ENCODE data around the gene AP4S1. TPM values are rescaled to one million over a fixed set of nuclear protein-coding genes. Genes with fewer than 3 reads are reported as not detected.

The AP4S1 gene
- total and polyA plus RNA-seq, 2 of the 8 experiments (the other 6 are each of a cell fraction or from before 2014, with no cell fraction given) = 2.8 to 9.9 TPM

GRCh38 chr14:30985796-30986195 is 39.7 kb upstream of the AP4S1 start:
- peaks cover 0 to 11% of the 10 kb centered on the region in 2 experiments for H4K20me1 ChIP-seq (replicated peaks in 1 of 2; ENCODE audit: control insufficient read depth in 1 of 2, insufficient read depth in 2 of 2, low read length in 2 of 2)
- TF ChIP-seq, protein P1, sequence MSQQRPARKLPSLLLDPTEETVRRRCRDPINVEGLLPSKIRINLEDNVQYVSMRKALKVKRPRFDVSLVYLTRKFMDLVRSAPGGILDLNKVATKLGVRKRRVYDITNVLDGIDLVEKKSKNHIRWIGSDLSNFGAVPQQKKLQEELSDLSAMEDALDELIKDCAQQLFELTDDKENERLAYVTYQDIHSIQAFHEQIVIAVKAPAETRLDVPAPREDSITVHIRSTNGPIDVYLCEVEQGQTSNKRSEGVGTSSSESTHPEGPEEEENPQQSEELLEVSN (IDR thresholded peaks at IDR 0.05) = no peak
- TF ChIP-seq, protein P2, sequence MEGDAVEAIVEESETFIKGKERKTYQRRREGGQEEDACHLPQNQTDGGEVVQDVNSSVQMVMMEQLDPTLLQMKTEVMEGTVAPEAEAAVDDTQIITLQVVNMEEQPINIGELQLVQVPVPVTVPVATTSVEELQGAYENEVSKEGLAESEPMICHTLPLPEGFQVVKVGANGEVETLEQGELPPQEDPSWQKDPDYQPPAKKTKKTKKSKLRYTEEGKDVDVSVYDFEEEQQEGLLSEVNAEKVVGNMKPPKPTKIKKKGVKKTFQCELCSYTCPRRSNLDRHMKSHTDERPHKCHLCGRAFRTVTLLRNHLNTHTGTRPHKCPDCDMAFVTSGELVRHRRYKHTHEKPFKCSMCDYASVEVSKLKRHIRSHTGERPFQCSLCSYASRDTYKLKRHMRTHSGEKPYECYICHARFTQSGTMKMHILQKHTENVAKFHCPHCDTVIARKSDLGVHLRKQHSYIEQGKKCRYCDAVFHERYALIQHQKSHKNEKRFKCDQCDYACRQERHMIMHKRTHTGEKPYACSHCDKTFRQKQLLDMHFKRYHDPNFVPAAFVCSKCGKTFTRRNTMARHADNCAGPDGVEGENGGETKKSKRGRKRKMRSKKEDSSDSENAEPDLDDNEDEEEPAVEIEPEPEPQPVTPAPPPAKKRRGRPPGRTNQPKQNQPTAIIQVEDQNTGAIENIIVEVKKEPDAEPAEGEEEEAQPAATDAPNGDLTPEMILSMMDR (IDR thresholded peaks at IDR 0.05; ENCODE audit: control extremely low read depth in 1 of 3, insufficient read depth in 1 of 3, low read depth in 1 of 3, low read length in 3 of 3) = no peak
- TF ChIP-seq POU5F1 (IDR thresholded peaks at IDR 0.05; ENCODE audit: low read depth, low read length) = no peak
- no peak for TF ChIP-seq CBX8 (IDR thresholded peaks at IDR 0.05; ENCODE audit: borderline replicate concordance, low read depth, low read length)
- no peak for TF ChIP-seq EP300 (IDR thresholded peaks at IDR 0.05; ENCODE audit: borderline replicate concordance in 1 of 2, low read depth in 2 of 2, low read length in 2 of 2)
- TF ChIP-seq EGR1 (IDR thresholded peaks at IDR 0.05; ENCODE audit: borderline replicate concordance, low read depth, low read length) = no peak
- no peak for TF ChIP-seq SIX5 (IDR thresholded peaks at IDR 0.05; ENCODE audit: low read depth, low read length)
- TF ChIP-seq RNF2 (IDR thresholded peaks at IDR 0.05; ENCODE audit: borderline replicate concordance, low read depth, low read length, missing control alignments, poor library complexity, severe bottlenecking) = no peak
- TF ChIP-seq ZNF274 (IDR thresholded peaks at IDR 0.05; ENCODE audit: borderline replicate concordance, extremely low read depth, low read length) = no peak
- TF ChIP-seq GABPA (IDR thresholded peaks at IDR 0.05; ENCODE audit: borderline replicate concordance, insufficient read depth, low read length) = no peak

More at GRCh38 chr14:30985796-30986195, 39.7 kb upstream of the AP4S1 start:
- Histone ChIP-seq H3K79me2 (ENCODE audit: control insufficient read depth in 1 of 2, insufficient read depth in 2 of 2, low read length in 2 of 2) (peaks cover 0 to 93% of the 10 kb centered on the region in 2 experiments; a peak in 3 of 4 replicates), H3K18ac (ENCODE audit: extremely low read depth, low read length) (no peak overlapping the region), H3K4me1 (replicated peaks in 1 of 4; ENCODE audit: control insufficient read depth in 3 of 4, insufficient read depth in 4 of 4, low read length in 3 of 4) (no peaks in the 10 kb centered on the region; a peak in 1 of 7 replicates), H3K14ac (ENCODE audit: insufficient read length) (no peak overlapping the region), H3K36me3 (ENCODE audit: control insufficient read depth in 2 of 4, insufficient read depth in 4 of 4, low read length in 3 of 4) (no peaks in the 10 kb centered on the region), H2AK5ac (ENCODE audit: low read depth, low read length) (no peak overlapping the region), H2BK120ac (replicated peaks; ENCODE audit: low read depth, low read length) (no peak overlapping the region), H2BK15ac (ENCODE audit: low read length) (no peak overlapping the region), H3K56ac (replicated peaks; ENCODE audit: insufficient read length, low read depth, low read length) (no peak overlapping the region), H3K27ac (ENCODE audit: low read depth, low read length) (no peak overlapping the region), H4K8ac (ENCODE audit: extremely low read depth, insufficient read depth, low read length) (no peak overlapping the region), H2AFZ (ENCODE audit: low read length) (no peak overlapping the region), H2BK20ac (ENCODE audit: low read length) (no peak overlapping the region), H3K9me3 (ENCODE audit: insufficient read depth in 2 of 2, low read depth in 1 of 2, low read length in 1 of 2) (no peaks in the 10 kb centered on the region), H3K4ac (replicated peaks; ENCODE audit: insufficient read length, low read depth, low read length) (no peak overlapping the region), H3K27me3 (replicated peaks in 1 of 4; ENCODE audit: control insufficient read depth in 3 of 4, extremely low read depth in 1 of 4, insufficient read depth in 3 of 4, low read length in 3 of 4) (no peaks in the 10 kb centered on the region), H3K23ac (ENCODE audit: insufficient read length) (no peak overlapping the region), H2BK12ac (ENCODE audit: low read depth, low read length) (no peak overlapping the region), H4K5ac (ENCODE audit: insufficient read length, low read depth, low read length) (no peak overlapping the region), H3K23me2 (ENCODE audit: low read depth, low read length) (no peaks in the 10 kb centered on the region), H3K4me2 (ENCODE audit: insufficient read depth in 1 of 2, low read depth in 2 of 2, low read length in 2 of 2) (no peak overlapping the region), H3K9ac (replicated peaks in 1 of 4; ENCODE audit: extremely low read depth in 1 of 4, low read depth in 3 of 4, low read length in 3 of 4) (no peak overlapping the region), H4K91ac (replicated peaks; ENCODE audit: insufficient read length, low read length) (no peak overlapping the region), H3K4me3 (ENCODE audit: extremely low read depth in 1 of 4, insufficient read depth in 2 of 4, low read depth in 3 of 4, low read length in 4 of 4) (no peak overlapping the region), H3K79me1 (ENCODE audit: low read depth, low read length) (no peaks in the 10 kb centered on the region; the same call in 1 of the 2 replicates), H2BK5ac (ENCODE audit: low read depth, low read length) (no peak overlapping the region)
- FAIRE-seq (no peak), DNase-seq (ENCODE audit: low read depth in 1 of 2, low spot score in 2 of 2) (no peak)
- ChIA-PET POLR2A (ENCODE audit: partially characterized antibody) (no interaction called here), CTCF (ENCODE audit: partially characterized antibody) (interaction anchor here (0.8 to 1.3 kb wide), 3 partner anchors 98 to 113 kb away, joined by 3 to 4 read pairs (median 3); no protein-coding TSS in a partner anchor)
- WGBS, 2 experiments (ENCODE audit: extremely low coverage in 1 of 2, insufficient coverage in 1 of 2, insufficient read length in 1 of 2, insufficient replicate concordance in 2 of 2, low coverage in 1 of 2, low lambda C conversion rate in 2 of 2, missing lambda C conversion rate in 1 of 2) = 81% methylated on average over 3 of the region's 3 CpGs; no CpG with 5 or more reads in 1 of the 2 experiments
